ENCODE measurements around the gene TMEM178A.

- TF ChIP-seq CTCF (IDR thresholded peaks at IDR 0.05), result no peak
- no peak for TF ChIP-seq POLR2A (IDR thresholded peaks at IDR 0.05)
Observed at GRCh38 chr2:39696101-39696553, 30.4 kb downstream of the TMEM178A start.
